ENCODE results near the gene CEP85L.

The CEP85L gene

GRCh38 chr6:118651282-118652050, at the start of gene CEP85L:
CEP85L (minus strand) TSS chr6:118651591; CDS start chr6:118651269, 322 bp downstream.
- peak; percentile 90 to 91 for DNase-seq

GRCh38 chr6:118700531-118700930, 49.1 kb upstream of the CEP85L start:
- DNase-seq: no peak

GRCh38 chr6:118697554-118697953, 46.2 kb upstream of the CEP85L start:
- no peak for DNase-seq

- no peak for DNase-seq
Observed at GRCh38 chr6:118696271-118696670, 44.9 kb upstream of the CEP85L start.

- no peak for DNase-seq
Observed at GRCh38 chr6:118693562-118693961, 42.2 kb upstream of the CEP85L start.

GRCh38 chr6:118685823-118686449, 34.5 kb upstream of the CEP85L start:
- no peak for DNase-seq

GRCh38 chr6:118683881-118684872, 32.8 kb upstream of the CEP85L start:
- DNase-seq: no peak

- peak; percentile 19 to 33 for DNase-seq
Observed at GRCh38 chr6:118680452-118681095, 29.2 kb upstream of the CEP85L start.

GRCh38 chr6:118679327-118679901, 28.0 kb upstream of the CEP85L start:
- no peak for DNase-seq

GRCh38 chr6:118678866-118679265, 27.5 kb upstream of the CEP85L start:
- DNase-seq: no peak

- DNase-seq: no peak
Observed at GRCh38 chr6:118677193-118677592, 25.8 kb upstream of the CEP85L start.

- no peak for DNase-seq
Observed at GRCh38 chr6:118675225-118675624, 23.8 kb upstream of the CEP85L start.

GRCh38 chr6:118674772-118675171, 23.4 kb upstream of the CEP85L start:
- DNase-seq: no peak

GRCh38 chr6:118672678-118673077, 21.3 kb upstream of the CEP85L start:
- no peak for DNase-seq

GRCh38 chr6:118669561-118669960, 18.2 kb upstream of the CEP85L start:
- no peak for DNase-seq

GRCh38 chr6:118668761-118669385, 17.5 kb upstream of the CEP85L start:
- no peak for DNase-seq

GRCh38 chr6:118667988-118668387, 16.6 kb upstream of the CEP85L start:
- DNase-seq: no peak

GRCh38 chr6:118665011-118665410, 13.6 kb upstream of the CEP85L start:
- no peak for DNase-seq

- DNase-seq: no peak
Observed at GRCh38 chr6:118663993-118664985, 12.9 kb upstream of the CEP85L start.

- no peak for DNase-seq
Observed at GRCh38 chr6:118661831-118662230, 10.4 kb upstream of the CEP85L start.

- peak; percentile 41 to 50 for DNase-seq
Observed at GRCh38 chr6:118660218-118660569, 8.8 kb upstream of the CEP85L start.

Data from activated CD4-positive, alpha-beta T cell treated with anti-CD3 and anti-CD28 coated beads, Interleukin-2, amount 50 U/mL, for 48 hours (primary cell).